Upper lobe of left lung (tissue), 6 donors: Measurements from ENCODE around the gene HEATR5B. TPM values are rescaled to one million over a fixed set of nuclear protein-coding genes. Genes with fewer than 3 reads are reported as not detected.

Experiments used
- ATAC-seq, 2 donors: fragments of 200-7000 bp; cut with Tn5 transposase; one replicate each; pipeline ENCODE4 v1.9.1; 2022; ENCODE audit warnings: mild to moderate bottlenecking in 2 of 2, moderate library complexity in 2 of 2; ENCODE audit not compliant: low FRiP score in 2 of 2
- DNase-seq, 2 donors: peaks; one replicate each; pipeline ENCODE4 v3.0.0-alpha.2; 2019 to 2020
- H3K27ac ChIP-seq, 4 donors: fragments of 200-600 bp; sonication (generic); one replicate each; pipeline ENCODE4 v1.5.1; 2016 to 2019
- H3K27me3 ChIP-seq, 4 donors: fragments of 200-600 bp; sonication (generic); one replicate each; pipeline ENCODE4 v1.5.1; 2017 to 2019
- H3K36me3 ChIP-seq, 4 donors: fragments of 200-600 bp; sonication (generic); one replicate each; pipeline ENCODE4 v1.5.1; 2016 to 2019
- H3K4me1 ChIP-seq, 4 donors: fragments of 200-600 bp; sonication (generic); one replicate each; pipeline ENCODE4 v1.5.1; 2018 to 2019
- H3K4me3 ChIP-seq, 4 donors: fragments of 200-600 bp; sonication (generic); one replicate each; pipeline ENCODE4 v1.5.1; 2017 to 2019; ENCODE audit warnings: mild to moderate bottlenecking in 2 of 4, moderate library complexity in 1 of 4
- H3K9me3 ChIP-seq, 4 donors: fragments of 200-600 bp; sonication (generic); one replicate each; pipeline ENCODE4 v1.5.1; 2018 to 2019
- CTCF ChIP-seq, 6 experiments: fragments of 450-650 bp in 4 of 6; fragments of 200-600 bp in 2 of 6; sonication (generic) in 2 of 6; IDR thresholded peaks; one replicate each; pipeline ENCODE4 v1.5.1; 2016 to 2019; ENCODE audit warnings: antibody characterized with exemption in 6 of 6
- EP300 ChIP-seq, 4 donors: sonication (generic); formaldehyde crosslinking; IDR thresholded peaks; one replicate each; pipeline ENCODE4 v1.5.1; 2017; ENCODE audit warnings: antibody characterized with exemption in 4 of 4, control low read depth in 2 of 4
- POLR2A ChIP-seq, 4 donors: fragments of 450-650 bp; IDR thresholded peaks; one replicate each; pipeline ENCODE4 v1.5.1; 2016 to 2017; ENCODE audit warnings: antibody characterized with exemption in 4 of 4, mild to moderate bottlenecking in 2 of 4
- POLR2AphosphoS5 ChIP-seq, 2 donors: sonication (generic); formaldehyde crosslinking; IDR thresholded peaks; one replicate each; pipeline ENCODE4 v1.5.1; 2017; ENCODE audit warnings: antibody characterized with exemption in 2 of 2
- WGBS, 2 donors: methylation state at CpG; one replicate each; pipeline ENCODE4 v1.1.5; 2017 to 2018; 5-methylcytosine and 5-hydroxymethylcytosine counted together
- total RNA-seq, 6 donors: library from RNA; depleted of rRNA in 4 of 6; stranded (reverse); fragments of >200 nt in 4 of 6; gene quantifications; one replicate each; pipeline versions ENCODE4 v1.1.0 to v1.2.1, GENCODE V29; 2016 to 2021
- donor health status: DM: no; HTN: no; CAD: no; lungs with moderate emphysema.
- donor health status: DM: no; HTN: yes; CAD: no; lungs with severe emphysema.

Gene HEATR5B
- total RNA-seq, 6 donors from 2014 or later, result 24.3 to 52.4 (median 33.8) TPM

- H3K36me3 ChIP-seq, result peaks cover 5 to 94% (median 52%) of the 10 kb centered on the region in 4 donors
- H3K4me1 ChIP-seq, result no peaks in the 10 kb centered on the region
- 88 to 90% methylated on average over 5 of the region's 5 CpGs for WGBS, 2 donors
- H3K4me3 ChIP-seq, result no peak overlapping the region
- TF ChIP-seq EP300 (IDR thresholded peaks at IDR 0.05) (no peak), POLR2AphosphoS5 (IDR thresholded peaks at IDR 0.05) (no peak), POLR2A (IDR thresholded peaks at IDR 0.05) (no peak), CTCF (IDR thresholded peaks at IDR 0.05) (no peak)
- no peaks in the 10 kb centered on the region for H3K9me3 ChIP-seq
- DNase-seq (no peak), ATAC-seq (no peak)
- H3K27me3 ChIP-seq, result no peaks in the 10 kb centered on the region
- H3K27ac ChIP-seq, result no peak overlapping the region
These were observed 21.0 kb upstream of the HEATR5B start for GRCh38 chr2:37105150-37105549.

GRCh38 chr2:37104178-37104577, 20.0 kb upstream of the HEATR5B start:
- Histone ChIP-seq H3K27ac (no peak overlapping the region), H3K4me1 (no peaks in the 10 kb centered on the region), H3K4me3 (no peak overlapping the region), H3K36me3 (peaks cover 5 to 94% (median 52%) of the 10 kb centered on the region in 4 donors), H3K9me3 (no peaks in the 10 kb centered on the region), H3K27me3 (no peaks in the 10 kb centered on the region)
- DNase-seq (no peak), ATAC-seq (no peak)
- TF ChIP-seq POLR2AphosphoS5 (IDR thresholded peaks at IDR 0.05) (no peak), CTCF (IDR thresholded peaks at IDR 0.05) (no peak), EP300 (IDR thresholded peaks at IDR 0.05) (no peak), POLR2A (IDR thresholded peaks at IDR 0.05) (no peak)
- 93 to 100% methylated on average over 2 of the region's 2 CpGs for WGBS, 2 donors

- 92 to 95% methylated on average over 3 of the region's 3 CpGs for WGBS, 2 donors
- peaks cover 0 to 92% (median 45%) of the 10 kb centered on the region in 4 donors for H3K36me3 ChIP-seq
These were observed 18.4 kb upstream of the HEATR5B start for GRCh38 chr2:37102588-37102987.

GRCh38 chr2:37100054-37100453, 15.9 kb upstream of the HEATR5B start:
- no peak overlapping the region for H3K27ac ChIP-seq

More at GRCh38 chr2:37102588-37102987, 18.4 kb upstream of the HEATR5B start:
- H3K4me3 ChIP-seq, result no peak overlapping the region
- TF ChIP-seq CTCF (IDR thresholded peaks at IDR 0.05), result no peak
- TF ChIP-seq EP300 (IDR thresholded peaks at IDR 0.05), result no peak
- no peak for TF ChIP-seq POLR2A (IDR thresholded peaks at IDR 0.05)
- TF ChIP-seq POLR2AphosphoS5 (IDR thresholded peaks at IDR 0.05), result no peak
- no peaks in the 10 kb centered on the region for H3K27me3 ChIP-seq
- H3K27ac ChIP-seq, result no peak overlapping the region
- H3K9me3 ChIP-seq, result no peaks in the 10 kb centered on the region
- no peak for ATAC-seq
- DNase-seq, result no peak
- H3K4me1 ChIP-seq, result no peaks in the 10 kb centered on the region

More at GRCh38 chr2:37100054-37100453, 15.9 kb upstream of the HEATR5B start:
- 71 to 79% methylated on average over 1 of the region's 1 CpG for WGBS, 2 donors
- Histone ChIP-seq H3K4me3 (no peak overlapping the region), H3K9me3 (no peaks in the 10 kb centered on the region), H3K27me3 (no peaks in the 10 kb centered on the region), H3K4me1 (no peaks in the 10 kb centered on the region), H3K36me3 (peaks cover 0 to 90% (median 29%) of the 10 kb centered on the region in 4 donors)
- TF ChIP-seq CTCF (IDR thresholded peaks at IDR 0.05), result no peak
- TF ChIP-seq POLR2AphosphoS5 (IDR thresholded peaks at IDR 0.05), result no peak
- no peak for TF ChIP-seq EP300 (IDR thresholded peaks at IDR 0.05)
- no peak for TF ChIP-seq POLR2A (IDR thresholded peaks at IDR 0.05)
- DNase-seq, result no peak
- ATAC-seq, result no peak
